Activated naive CD8-positive, alpha-beta T cell treated with anti-CD3 and anti-CD28 coated beads, Interleukin-2, amount 50 U/mL, for 16 hours (primary cell): ENCODE data around the gene CHRNA3.
A peak's percentile ranks its signal among the peaks of the same experiment; 100 is the strongest.

Experiments
- DNase-seq: peaks from one replicate; pipeline ENCODE4 v3.0.0-alpha.2; 2020; ENCODE audit warnings: low read depth, low spot score

CHRNA3 gene

GRCh38 chr15:78636378-78636859 lies 15.6 kb upstream of the CHRNA3 start:
- no peak for DNase-seq

GRCh38 chr15:78635346-78635745 lies 14.6 kb upstream of the CHRNA3 start:
- no peak for DNase-seq

- DNase-seq, result no peak
These were observed 13.7 kb upstream of the CHRNA3 start for GRCh38 chr15:78634210-78635145.

GRCh38 chr15:78633348-78633747 lies 12.6 kb upstream of the CHRNA3 start:
- no peak for DNase-seq

- DNase-seq, result no peak
These were observed 10.3 kb upstream of the CHRNA3 start for GRCh38 chr15:78630886-78631633.

- DNase-seq, result no peak
These were observed 8.9 kb upstream of the CHRNA3 start for GRCh38 chr15:78629716-78630065.

- no peak for DNase-seq
These were observed 8.4 kb upstream of the CHRNA3 start for GRCh38 chr15:78629031-78629715.

GRCh38 chr15:78628227-78628626 lies 7.4 kb upstream of the CHRNA3 start:
- DNase-seq, result no peak

- no peak for DNase-seq
These were observed 6.6 kb upstream of the CHRNA3 start for GRCh38 chr15:78627348-78627747.

- no peak for DNase-seq
These were observed 5.7 kb upstream of the CHRNA3 start for GRCh38 chr15:78626381-78626995.

- no peak for DNase-seq
These were observed 4.9 kb upstream of the CHRNA3 start for GRCh38 chr15:78625606-78626280.

GRCh38 chr15:78624651-78625590 lies 4.1 kb upstream of the CHRNA3 start:
- no peak for DNase-seq

- no peak for DNase-seq
These were observed 3.1 kb upstream of the CHRNA3 start for GRCh38 chr15:78623786-78624497.

GRCh38 chr15:78621810-78622402 lies 1.1 kb upstream of the CHRNA3 start:
- no peak for DNase-seq

- no peak for DNase-seq
These were observed 722 bp downstream of the CHRNA3 start for GRCh38 chr15:78620021-78620526.

- DNase-seq, result no peak
These were observed 1.5 kb downstream of the CHRNA3 start for GRCh38 chr15:78619022-78619950.

GRCh38 chr15:78618490-78618934 lies 2.3 kb downstream of the CHRNA3 start:
- DNase-seq, result peak; percentile 67
